NCI-H748 (cell line): ENCODE data around the gene FLYWCH2.

ENCODE experiments used
- DNase-seq: peaks from one replicate; lab custom pipeline; 2025; ENCODE audit not compliant: unreplicated experiment; lab: John Stamatoyannopoulos, UW

Gene FLYWCH2

GRCh38 chr16:2881783-2882649 lies 999 bp upstream of the FLYWCH2 start:
- peak; percentile 52 for DNase-seq

DNA sequence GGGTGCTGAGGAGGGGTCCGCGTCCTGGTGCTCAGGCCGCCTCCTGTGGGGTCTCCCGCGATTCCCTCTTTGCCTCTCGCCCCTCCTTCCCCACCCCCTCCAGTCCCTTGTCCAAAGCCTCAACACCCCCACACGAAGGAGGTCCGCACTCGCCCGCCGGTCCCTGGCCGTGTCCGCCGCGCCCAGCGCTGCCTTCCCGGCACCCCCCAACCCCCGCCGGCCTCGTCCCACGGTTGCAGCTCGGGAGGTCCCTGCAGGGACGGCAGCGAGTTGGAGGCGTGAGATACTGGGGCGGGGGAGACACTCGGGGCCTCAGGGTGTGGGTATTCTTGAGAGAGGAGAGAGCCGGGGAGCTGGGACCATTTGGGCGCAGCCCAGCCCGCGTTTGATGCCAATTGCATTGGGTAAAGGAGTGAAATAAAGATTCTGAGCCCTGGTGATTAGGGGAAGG lies 468 bp downstream of the FLYWCH2 start:
- peak; percentile 30 for DNase-seq

DNA sequence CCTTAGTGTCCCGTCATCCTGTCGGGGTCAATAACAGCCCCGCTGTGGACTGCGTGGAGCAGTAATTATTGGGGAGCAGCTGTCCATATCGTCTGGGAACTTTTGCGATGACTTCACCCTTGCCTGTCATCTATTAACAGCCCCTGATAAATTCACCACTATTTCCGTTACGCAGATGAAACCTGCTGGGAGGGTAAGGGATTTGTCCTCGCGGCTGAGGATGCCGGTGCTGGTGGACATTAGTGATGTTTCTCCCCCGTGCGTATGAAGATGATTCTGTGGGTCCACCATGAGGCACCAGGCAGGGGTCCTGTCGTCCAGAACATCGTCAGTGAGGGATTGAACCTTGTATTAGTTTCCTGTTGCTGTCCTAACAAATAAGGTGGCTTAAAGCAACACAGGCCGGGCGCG lies 1.0 kb downstream of the FLYWCH2 start:
- DNase-seq = no peak

GRCh38 chr16:2894231-2894630 lies 11.2 kb downstream of the FLYWCH2 start:
- DNase-seq = no peak

DNA sequence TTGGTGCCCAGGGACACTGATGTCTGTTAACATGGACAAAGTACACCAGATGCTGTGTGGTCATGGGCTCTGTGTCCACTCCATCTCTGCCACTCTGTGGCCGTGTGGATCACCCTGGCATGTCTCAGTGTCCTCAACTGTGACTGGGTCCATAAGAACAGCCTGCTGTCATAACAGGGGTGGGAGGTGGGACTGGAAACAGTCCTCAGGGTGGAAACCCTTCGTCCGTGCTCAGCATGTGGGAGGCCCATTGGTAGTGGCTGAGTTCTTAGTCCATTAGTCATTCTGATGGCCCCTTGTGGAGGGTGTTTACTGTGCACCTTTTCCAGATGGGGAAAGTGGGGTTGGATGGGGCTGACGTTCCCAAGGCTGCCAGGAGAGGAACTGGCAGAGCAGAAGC lies 12.8 kb downstream of the FLYWCH2 start:
- DNase-seq = no peak

DNA sequence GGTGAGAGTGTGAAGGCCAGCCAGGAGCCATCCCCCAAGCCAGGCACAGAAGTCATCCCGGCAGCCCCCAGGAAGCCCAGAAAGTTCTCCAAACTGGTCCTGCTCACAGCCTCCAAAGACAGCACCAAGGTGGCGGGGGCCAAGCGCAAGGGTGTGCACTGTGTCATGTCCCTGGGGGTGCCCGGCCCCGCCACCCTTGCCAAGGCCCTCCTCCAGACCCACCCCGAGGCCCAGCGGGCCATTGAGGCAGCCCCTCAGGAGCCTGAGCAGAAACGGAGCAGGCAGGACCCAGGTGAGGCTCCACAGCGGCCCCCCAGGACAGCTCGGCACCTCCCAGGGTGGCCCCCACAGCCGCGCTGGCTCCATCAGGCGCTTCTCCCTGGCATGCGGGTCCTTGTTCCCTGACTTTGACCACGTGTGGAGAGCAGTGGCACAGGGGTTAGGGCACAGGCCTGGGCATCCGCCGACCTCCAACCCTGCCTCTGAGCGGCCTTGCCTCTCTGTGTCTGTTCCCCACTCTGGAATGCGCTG lies 13.5 kb downstream of the FLYWCH2 start:
- no peak for DNase-seq

DNA sequence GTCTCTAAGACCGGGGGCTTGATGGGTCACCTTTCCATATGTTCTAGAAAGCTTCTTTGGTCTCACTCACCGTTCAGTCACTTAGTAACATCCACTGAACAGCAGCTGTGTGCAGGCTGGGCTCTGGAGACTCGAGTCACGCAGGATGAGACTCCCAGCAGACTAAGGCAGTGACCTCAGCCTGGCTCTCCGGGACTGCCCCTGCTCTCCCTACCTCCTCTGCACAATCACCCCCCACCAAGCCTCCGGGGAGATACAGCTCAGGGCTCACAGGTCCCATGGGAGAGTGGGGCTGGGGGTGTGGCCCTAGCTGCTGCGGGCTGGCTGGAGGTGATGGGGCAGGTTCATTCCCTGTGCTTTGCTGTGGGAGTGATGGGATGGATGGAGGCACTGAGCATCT lies 14.1 kb downstream of the FLYWCH2 start:
- DNase-seq = no peak

- DNase-seq = no peak
Measured at GRCh38 chr16:2898831-2899563, 16.0 kb downstream of the FLYWCH2 start.

GRCh38 chr16:2899564-2900072 lies 16.6 kb downstream of the FLYWCH2 start:
- no peak for DNase-seq

DNA sequence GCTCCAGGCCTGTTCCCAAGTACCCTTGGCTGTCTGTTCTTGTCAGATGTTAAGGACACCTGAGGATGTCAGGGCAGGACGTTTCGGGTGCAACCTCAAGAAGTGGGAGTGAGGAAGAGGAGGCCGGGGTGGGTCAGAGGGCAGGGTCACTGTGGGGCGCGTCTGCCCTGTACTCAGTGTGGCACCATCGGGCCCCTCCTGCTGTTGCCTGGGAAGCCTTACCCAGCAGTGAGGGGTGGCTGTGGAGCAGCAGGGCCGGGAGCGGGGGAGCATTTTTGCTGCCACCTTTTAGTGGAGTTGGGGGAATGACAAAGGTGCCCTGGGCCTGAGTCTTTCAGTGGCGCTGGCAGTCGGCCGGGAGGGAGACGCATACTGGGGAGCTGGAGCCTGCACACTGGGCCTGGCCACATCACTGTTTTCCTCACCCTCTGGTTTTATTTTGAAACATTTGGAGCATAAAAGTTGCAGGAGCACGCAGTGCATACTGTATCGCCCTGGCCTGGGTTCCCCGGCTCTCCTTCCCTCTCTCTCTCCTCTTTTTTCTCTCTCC lies 17.6 kb downstream of the FLYWCH2 start:
- no peak for DNase-seq

- DNase-seq = no peak
Measured at GRCh38 chr16:2902337-2903130, 19.5 kb downstream of the FLYWCH2 start.

GRCh38 chr16:2904100-2904921 lies 21.3 kb downstream of the FLYWCH2 start:
- DNase-seq = peak; percentile 70

GRCh38 chr16:2904922-2905240 lies 21.9 kb downstream of the FLYWCH2 start:
- DNase-seq = no peak

DNA sequence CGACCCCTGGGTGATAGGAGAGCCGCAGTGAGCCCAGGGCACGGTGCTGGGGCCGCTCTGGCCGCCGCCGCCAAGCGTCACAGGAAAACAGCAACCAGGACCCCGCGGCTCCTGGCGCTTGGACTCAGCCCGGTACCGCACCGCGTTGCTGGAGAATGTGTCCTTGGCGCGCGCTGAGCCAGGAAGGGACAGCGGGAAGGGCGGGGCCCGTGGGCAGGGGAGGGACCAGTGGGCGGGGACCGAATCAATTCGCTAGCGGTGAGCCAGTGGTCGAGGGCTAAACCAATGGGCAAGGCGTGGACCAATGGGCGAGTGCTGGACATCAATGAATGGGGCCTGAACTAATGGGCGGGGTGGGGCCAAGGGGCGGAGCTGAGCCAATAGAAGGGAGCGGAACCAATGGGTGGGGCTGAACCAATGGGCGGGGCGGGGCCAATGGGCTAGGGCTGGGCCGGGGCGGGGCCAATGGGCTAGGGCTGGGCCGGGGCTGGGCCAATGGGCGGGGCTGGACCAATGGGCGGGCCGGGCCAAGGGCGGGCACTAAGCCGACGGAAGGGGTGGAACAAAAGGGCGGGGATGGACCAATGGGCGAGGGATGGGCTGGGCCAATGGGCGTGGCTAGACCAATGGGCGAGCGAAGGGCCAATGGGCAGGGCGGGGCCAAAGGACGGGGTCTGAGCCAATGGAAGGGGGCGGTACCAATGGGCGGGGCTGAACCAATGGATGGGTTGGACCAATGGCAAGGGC lies 22.4 kb downstream of the FLYWCH2 start:
- peak; percentile 96 for DNase-seq

GRCh38 chr16:2905988-2906387 lies 23.0 kb downstream of the FLYWCH2 start:
- DNase-seq = no peak

DNA sequence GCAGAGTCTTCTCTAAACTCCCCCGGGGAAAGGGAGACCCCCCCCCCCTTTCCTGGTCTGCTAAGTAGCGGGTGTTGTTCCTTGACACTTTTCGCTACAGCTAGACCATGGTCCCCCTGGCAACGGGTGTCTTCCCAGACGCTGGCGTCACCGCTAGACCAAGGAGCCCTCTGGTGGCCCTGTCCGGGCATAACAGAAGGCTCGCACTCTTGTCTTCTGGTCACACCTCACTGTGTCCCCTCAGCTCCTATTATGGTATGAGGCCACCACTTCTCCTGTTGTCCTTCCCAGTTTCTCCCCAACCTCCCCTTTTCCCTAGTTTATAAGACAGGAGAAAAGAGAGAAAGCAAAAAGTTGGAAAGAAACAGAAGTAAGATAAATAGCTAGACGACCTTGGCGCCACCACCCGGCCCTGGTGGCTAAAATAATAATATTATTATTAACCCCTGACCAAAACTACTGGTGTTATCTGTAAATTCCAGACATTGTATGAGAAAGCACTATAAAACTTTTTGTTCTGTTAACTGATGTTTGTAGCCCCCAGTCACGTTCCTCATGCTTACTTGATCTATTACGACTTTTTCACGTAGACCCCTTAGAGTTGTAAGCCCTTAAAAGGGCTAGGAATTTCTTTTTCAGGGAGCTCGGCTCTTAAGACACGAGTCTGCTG lies 24.2 kb downstream of the FLYWCH2 start:
- DNase-seq = peak; percentile 47

DNA sequence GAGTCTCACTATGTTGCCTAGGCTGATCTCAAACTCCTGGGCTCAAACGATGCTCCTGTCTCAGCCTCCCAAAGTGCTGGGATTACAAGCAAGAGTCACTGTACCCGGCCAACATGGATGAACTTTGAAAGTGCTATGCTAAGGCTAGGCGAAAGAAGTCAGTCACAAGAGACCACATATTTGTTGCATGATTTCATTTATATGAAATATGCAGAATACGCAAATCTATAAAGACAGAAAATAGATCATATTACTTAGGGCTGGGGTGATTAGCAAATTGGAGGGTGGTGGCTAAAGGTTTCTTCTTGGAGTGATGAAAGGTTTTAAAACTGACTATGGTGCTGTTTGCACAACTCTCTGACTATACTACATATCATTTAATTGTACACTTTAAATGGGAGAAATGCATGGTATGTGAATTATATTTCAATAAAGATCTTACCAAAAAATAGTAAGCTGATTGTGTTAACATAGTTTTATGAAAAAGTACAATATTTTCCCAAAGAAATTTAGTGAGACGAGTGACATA lies 27.5 kb downstream of the FLYWCH2 start:
- DNase-seq = no peak

DNA sequence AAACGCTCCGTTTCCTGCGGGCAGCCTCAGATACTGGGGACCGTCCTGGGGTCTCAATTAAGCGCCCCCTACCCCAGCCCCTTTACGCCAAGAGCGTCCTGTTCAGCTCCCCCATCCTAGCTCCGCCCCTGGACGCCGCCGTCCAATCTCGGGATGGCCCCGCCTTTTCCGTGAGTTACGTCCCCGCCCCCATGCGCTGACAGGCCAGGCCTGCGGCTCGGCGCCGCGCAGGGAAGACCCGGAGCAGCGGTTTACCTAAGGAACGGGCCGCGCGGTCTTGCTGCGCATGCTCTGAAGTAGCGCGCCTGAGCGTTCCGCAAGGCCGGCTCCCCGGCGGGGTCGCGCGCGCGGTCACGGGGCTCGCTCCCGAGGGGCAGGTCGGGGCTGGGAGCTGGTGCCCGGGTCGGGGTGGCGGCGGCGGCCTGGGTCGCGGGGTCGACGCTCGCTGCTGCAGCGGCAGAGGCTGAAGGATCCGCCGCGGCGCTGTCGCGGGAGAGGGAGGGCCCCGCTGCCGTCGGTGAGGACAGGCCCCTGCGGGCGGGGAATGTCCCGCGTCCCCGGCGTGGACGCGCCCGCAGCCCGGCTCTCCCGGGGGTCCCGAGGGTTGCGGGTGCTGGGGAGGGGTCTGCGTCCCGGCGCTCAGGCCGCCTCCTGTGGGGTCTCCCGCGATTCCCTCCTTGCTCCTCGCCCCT lies 28.8 kb downstream of the FLYWCH2 start, which contains the start of gene FLYWCH1:
Gene FLYWCH1 (plus strand): TSS at position 294 of the 692 bp plus-strand sequence. CDS start 17,755 bp downstream, outside the sequence.
- DNase-seq = peak; percentile 96
